Activated naive CD8-positive, alpha-beta T cell treated with anti-CD3 and anti-CD28 coated beads for 36 hours (primary cell): Measurements from ENCODE around the gene SCARF2. TPM values are rescaled to one million over a fixed set of nuclear protein-coding genes. Genes with fewer than 3 reads are reported as not detected.

Source experiments
- DNase-seq: peaks from one replicate; pipeline ENCODE4 v3.0.0; 2021
- H3K27ac Mint-ChIP-seq: one replicate; pipeline ENCODE4 v1.8.0; 2022; ENCODE audit warnings: mild to moderate bottlenecking, moderate library complexity, mixed read lengths
- H3K27me3 Mint-ChIP-seq: one replicate; pipeline ENCODE4 v1.8.0; 2022; ENCODE audit warnings: mild to moderate bottlenecking, mixed read lengths
- H3K36me3 Mint-ChIP-seq: one replicate; pipeline ENCODE4 v1.8.0; 2021; ENCODE audit warnings: mild to moderate bottlenecking, mixed read lengths
- H3K4me1 Mint-ChIP-seq: one replicate; pipeline ENCODE4 v1.8.0; 2021; ENCODE audit warnings: mixed read lengths
- H3K4me3 Mint-ChIP-seq: one replicate; pipeline ENCODE4 v1.8.0; 2022; ENCODE audit warnings: mild to moderate bottlenecking, moderate library complexity, mixed read lengths
- H3K9me3 Mint-ChIP-seq: one replicate; pipeline ENCODE4 v1.8.0; 2022; ENCODE audit warnings: mixed read lengths
- total RNA-seq, 2 experiments: library from RNA; stranded (reverse); gene quantifications; one replicate each; pipeline ENCODE4 v1.2.3, GENCODE V29; 2021

SCARF2 gene
- total RNA-seq, 2 experiments from 2014 or later: 0.14 to 0.16 TPM

- Mint-ChIP-seq H3K27me3 (peaks cover 61% of the 10 kb centered on the region), H3K4me3 (peak overlapping the region; percentile 72), H3K9me3 (no peaks in the 10 kb centered on the region), H3K27ac (no peak overlapping the region), H3K36me3 (no peaks in the 10 kb centered on the region), H3K4me1 (peaks cover 12% of the 10 kb centered on the region)
- no peak for DNase-seq
These were observed 8.9 kb downstream of the SCARF2 start for GRCh38 chr22:20428496-20429253.

DNA sequence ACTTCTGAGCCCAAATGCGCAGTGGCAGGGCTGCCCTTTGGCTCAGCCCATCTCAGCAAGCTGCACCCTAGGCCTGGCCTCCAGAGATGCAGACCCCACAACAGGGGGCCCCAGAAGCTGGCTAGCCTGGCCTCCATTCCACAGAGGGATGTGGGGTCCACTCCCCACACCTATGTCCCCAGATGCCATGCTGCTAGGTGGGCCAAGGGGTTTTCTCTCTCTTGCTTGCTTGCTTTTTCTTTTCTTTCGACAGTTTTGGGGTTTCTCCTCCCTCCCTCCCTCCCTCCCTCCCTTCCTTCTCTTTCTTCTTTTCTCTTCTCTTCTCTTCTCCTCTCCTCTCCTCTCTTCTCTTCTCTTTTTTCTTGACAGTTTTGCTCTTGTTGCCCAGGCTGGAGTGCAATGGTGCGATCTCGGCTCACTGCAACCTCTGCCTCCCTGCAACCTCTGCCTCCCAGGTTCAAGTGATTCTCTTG lies 9.6 kb downstream of the SCARF2 start:
- DNase-seq: no peak
- Mint-ChIP-seq H3K36me3 (no peaks in the 10 kb centered on the region), H3K9me3 (no peaks in the 10 kb centered on the region), H3K4me3 (no peak overlapping the region), H3K27me3 (peaks cover 61% of the 10 kb centered on the region), H3K27ac (no peak overlapping the region), H3K4me1 (peaks cover 12% of the 10 kb centered on the region)

DNA sequence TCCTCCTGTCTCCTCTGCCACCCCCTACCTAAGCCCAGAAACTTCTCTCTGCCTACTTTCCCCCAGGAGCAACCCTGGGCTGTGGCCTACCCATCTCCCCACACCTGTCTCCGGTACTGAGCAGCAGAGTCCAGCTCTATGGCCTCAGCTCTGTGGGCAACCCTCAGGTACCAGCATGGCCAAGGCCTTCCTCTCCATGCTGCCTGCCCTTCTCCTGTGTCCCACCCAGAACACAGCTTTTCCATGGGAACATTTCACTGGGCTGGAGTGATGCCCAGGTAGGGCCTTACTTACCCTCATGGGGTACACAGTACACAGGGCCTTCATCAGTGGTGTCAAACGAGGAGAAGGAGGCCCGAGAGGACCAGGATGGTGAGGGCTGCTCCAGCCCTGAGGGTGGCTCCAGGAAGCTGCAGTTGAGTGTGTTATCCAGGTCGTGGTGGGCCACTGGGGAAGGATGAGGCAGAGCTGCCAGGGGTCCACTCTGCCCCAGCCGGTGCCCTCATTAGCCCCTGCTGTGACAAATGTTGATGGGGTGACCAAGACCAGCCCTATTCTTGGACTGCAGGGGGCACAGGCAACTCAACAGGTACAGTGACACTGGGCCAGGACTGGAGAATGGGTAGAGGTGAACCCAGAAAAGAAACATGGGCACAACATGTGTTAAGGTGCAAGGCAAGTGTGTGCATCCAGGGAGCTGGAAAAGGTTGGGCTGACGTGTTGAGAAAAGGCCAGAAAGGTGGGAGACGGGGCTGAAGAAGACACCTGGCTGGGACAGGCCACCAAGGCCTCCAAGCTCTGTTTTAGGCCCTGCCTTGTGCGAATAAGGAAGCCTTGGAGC lies 10.3 kb downstream of the SCARF2 start:
- Mint-ChIP-seq H3K27ac (no peak overlapping the region), H3K36me3 (no peaks in the 10 kb centered on the region), H3K4me1 (peaks cover 13% of the 10 kb centered on the region), H3K27me3 (peaks cover 55% of the 10 kb centered on the region), H3K4me3 (no peak overlapping the region), H3K9me3 (no peaks in the 10 kb centered on the region)
- DNase-seq: no peak

DNA sequence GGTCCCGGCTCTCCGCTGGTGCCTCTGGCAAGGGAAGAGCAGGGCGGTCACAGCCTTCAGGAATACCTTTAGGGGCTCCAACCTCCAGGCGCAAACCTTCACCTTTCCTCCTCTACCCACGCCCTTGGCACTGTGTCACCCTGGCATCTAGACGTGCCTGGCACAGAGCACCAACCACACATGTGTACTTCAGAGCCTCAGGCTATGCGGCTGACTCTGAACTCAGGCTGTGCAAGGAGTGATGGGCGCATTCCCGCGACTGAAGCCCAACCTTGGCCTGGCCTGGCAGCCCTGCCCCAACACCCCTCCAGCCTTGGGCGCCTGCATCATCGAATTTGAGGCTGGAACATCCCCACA lies 11.4 kb downstream of the SCARF2 start:
- peaks cover 45% of the 10 kb centered on the region for H3K27me3 Mint-ChIP-seq
- no peaks in the 10 kb centered on the region for H3K36me3 Mint-ChIP-seq
- H3K4me3 Mint-ChIP-seq: no peak overlapping the region
- H3K4me1 Mint-ChIP-seq: peaks cover 12% of the 10 kb centered on the region
- no peaks in the 10 kb centered on the region for H3K9me3 Mint-ChIP-seq
- DNase-seq: no peak
- H3K27ac Mint-ChIP-seq: no peak overlapping the region

DNA sequence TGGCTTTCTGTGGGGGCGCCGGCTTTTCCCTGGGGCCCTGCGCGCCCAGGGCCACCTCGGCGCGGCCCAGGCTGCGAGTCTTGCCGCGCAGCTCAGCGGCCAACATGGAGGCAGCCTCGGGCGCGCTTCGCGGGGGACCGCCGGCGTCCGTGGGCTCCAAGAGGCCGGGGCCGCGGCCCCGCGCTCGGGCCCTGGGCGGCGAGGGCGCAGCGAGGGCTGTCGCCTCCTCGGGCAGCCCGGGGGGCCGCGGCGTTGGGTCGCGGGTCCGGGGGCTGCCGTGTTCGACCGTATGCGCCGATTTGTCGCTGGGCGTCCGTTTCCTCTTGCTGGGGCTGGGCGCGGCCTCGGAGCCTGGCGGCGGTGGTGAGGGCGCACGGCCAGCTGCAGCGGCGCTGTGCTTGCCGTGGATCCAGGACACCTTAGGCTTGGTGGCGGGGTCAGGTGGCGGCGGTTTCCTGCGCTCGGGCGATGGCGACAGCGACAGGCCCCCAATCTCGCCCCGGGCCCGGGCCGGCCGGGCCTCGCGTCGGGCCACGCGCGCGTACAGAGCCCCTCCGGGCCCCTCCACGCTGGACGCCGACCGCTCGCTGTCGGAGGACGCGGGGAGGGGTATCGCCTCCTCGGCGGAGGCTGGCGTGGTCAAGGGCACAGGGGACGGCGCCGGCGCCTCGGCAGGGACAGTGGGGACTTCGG lies 11.9 kb downstream of the SCARF2 start:
- Mint-ChIP-seq H3K9me3 (no peaks in the 10 kb centered on the region), H3K27me3 (peaks cover 42% of the 10 kb centered on the region), H3K4me1 (peaks cover 10% of the 10 kb centered on the region), H3K27ac (no peak overlapping the region), H3K36me3 (no peaks in the 10 kb centered on the region), H3K4me3 (no peak overlapping the region)
- no peak for DNase-seq

DNA sequence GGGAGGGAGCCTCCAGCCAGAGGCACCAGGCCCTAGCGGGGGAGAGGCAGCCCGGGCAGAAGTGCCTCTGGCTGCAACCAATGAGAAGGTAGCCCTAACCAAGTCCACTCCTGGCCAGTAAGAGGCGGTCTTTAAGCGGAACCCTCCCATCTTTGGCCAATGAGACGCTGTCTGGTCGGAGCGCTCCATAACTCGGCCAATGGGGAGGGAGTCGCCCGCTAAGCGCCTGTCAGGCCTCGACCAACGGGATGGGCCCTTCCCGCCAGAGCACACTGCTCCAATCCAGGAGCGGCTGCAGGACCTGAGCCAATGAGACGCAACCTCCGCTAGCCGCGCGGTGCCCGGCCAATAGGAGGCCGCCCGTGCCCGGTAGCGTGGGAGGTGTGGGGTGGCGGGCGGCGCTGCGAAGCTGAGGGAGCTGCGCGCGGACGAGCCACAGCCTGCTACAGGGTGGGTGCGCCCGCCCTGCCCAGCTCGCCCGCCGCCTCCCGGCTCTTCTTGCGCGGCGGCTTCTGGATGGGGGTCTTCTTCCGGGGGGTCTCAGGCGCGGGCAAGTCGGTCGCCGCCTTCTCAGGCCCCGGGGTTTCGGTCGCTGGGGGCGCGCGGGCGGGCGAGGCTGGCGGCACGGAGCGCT lies 12.6 kb downstream of the SCARF2 start:
- Mint-ChIP-seq H3K27me3 (peaks cover 36% of the 10 kb centered on the region), H3K36me3 (no peaks in the 10 kb centered on the region), H3K9me3 (no peaks in the 10 kb centered on the region), H3K27ac (no peak overlapping the region), H3K4me1 (peaks cover 8% of the 10 kb centered on the region), H3K4me3 (no peak overlapping the region)
- peak; percentile 30 for DNase-seq

GRCh38 chr22:20424568-20424931 lies 13.1 kb downstream of the SCARF2 start:
- H3K4me1 Mint-ChIP-seq: peaks cover 8% of the 10 kb centered on the region
- H3K27ac Mint-ChIP-seq: no peak overlapping the region
- H3K27me3 Mint-ChIP-seq: peaks cover 33% of the 10 kb centered on the region
- no peaks in the 10 kb centered on the region for H3K9me3 Mint-ChIP-seq
- DNase-seq: no peak
- no peaks in the 10 kb centered on the region for H3K36me3 Mint-ChIP-seq
- H3K4me3 Mint-ChIP-seq: no peak overlapping the region

GRCh38 chr22:20423906-20424551 lies 13.6 kb downstream of the SCARF2 start:
- Mint-ChIP-seq H3K27ac (no peak overlapping the region), H3K36me3 (no peaks in the 10 kb centered on the region), H3K4me1 (peaks cover 7% of the 10 kb centered on the region), H3K4me3 (no peak overlapping the region), H3K9me3 (no peaks in the 10 kb centered on the region), H3K27me3 (peaks cover 32% of the 10 kb centered on the region)
- DNase-seq: no peak

GRCh38 chr22:20423008-20423905 lies 14.4 kb downstream of the SCARF2 start:
- no peaks in the 10 kb centered on the region for H3K9me3 Mint-ChIP-seq
- H3K4me3 Mint-ChIP-seq: no peak overlapping the region
- H3K27me3 Mint-ChIP-seq: peaks cover 25% of the 10 kb centered on the region
- H3K27ac Mint-ChIP-seq: no peak overlapping the region
- H3K36me3 Mint-ChIP-seq: no peaks in the 10 kb centered on the region
- H3K4me1 Mint-ChIP-seq: peaks cover 4% of the 10 kb centered on the region
- DNase-seq: no peak

GRCh38 chr22:20422271-20423007 lies 15.2 kb downstream of the SCARF2 start:
- no peak for DNase-seq
- H3K36me3 Mint-ChIP-seq: no peaks in the 10 kb centered on the region
- no peak overlapping the region for H3K4me3 Mint-ChIP-seq
- peak overlapping the region; percentile 26 for H3K27ac Mint-ChIP-seq
- H3K9me3 Mint-ChIP-seq: no peaks in the 10 kb centered on the region
- H3K27me3 Mint-ChIP-seq: peaks cover 20% of the 10 kb centered on the region
- H3K4me1 Mint-ChIP-seq: peaks cover 4% of the 10 kb centered on the region

DNA sequence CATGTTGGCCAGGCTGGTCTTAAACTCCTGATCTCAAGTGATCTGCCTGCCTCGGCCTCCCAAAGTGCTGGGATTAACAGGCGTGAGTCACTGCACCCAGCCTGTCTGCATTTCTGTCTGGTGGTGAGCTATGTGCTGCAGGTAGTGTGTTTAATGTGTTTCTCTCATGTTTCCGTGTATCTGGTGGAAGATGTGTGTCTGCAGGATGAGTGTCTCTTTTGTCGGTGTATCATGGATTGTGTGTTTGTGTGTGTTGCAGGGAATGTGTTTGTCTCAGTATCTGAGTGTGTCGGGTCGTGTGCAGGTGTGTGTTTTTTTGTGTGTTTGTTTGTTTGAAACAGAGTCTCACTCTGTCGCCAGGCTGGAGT lies 16.1 kb downstream of the SCARF2 start:
- no peaks in the 10 kb centered on the region for H3K36me3 Mint-ChIP-seq
- peaks cover 2% of the 10 kb centered on the region for H3K4me1 Mint-ChIP-seq
- DNase-seq: no peak
- H3K4me3 Mint-ChIP-seq: no peak overlapping the region
- H3K27ac Mint-ChIP-seq: no peak overlapping the region
- peaks cover 10% of the 10 kb centered on the region for H3K27me3 Mint-ChIP-seq
- no peaks in the 10 kb centered on the region for H3K9me3 Mint-ChIP-seq

DNA sequence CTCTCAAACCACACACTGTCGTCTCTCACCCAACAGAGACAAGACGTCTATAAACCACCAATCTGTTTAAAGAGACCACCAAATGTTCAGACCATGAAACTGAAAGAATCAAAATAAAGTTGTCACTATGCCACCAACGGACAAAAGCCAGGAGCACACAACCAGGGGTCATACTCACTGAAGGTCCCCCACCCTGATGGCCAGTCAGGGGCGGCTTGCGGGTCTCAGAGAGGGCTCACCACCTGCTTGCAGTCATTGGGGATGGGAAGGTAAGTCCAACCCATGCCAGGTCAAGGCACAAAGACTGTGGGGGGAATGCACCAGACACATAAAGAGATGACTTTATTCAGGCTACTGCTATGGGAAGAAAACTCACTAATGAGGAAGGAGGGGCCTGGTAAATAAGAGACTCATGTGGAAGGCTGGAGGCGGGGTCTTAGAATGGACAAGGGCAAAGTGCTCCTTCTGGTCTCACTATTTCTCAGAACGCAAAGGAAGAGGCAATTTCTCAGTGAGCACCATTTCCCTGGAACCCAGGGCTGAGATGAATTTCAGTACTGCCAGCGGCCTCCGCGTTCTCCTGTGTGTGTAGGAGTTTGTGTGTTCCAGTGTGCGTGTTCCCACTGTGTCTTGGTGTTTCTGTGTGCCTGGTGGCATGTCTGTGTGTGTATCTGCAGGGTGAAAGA lies 17.3 kb downstream of the SCARF2 start:
- peaks cover 2% of the 10 kb centered on the region for H3K4me1 Mint-ChIP-seq
- no peaks in the 10 kb centered on the region for H3K9me3 Mint-ChIP-seq
- DNase-seq: no peak
- H3K27ac Mint-ChIP-seq: no peak overlapping the region
- no peak overlapping the region for H3K4me3 Mint-ChIP-seq
- H3K36me3 Mint-ChIP-seq: no peaks in the 10 kb centered on the region
- H3K27me3 Mint-ChIP-seq: peaks cover 7% of the 10 kb centered on the region

DNA sequence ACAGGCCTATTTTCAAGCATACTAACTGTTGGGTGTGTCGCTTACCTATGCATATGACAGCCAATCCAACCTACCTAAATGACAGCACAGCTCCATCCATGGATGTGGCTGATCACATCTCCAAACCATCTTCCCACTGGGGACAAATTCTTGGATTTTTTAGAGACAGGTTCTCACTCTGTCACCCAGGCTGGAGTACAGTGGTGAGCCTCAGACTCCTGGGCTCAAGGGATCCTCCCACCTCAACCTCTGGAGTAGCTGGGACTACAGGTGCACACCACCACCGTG lies 18.0 kb downstream of the SCARF2 start:
- no peaks in the 10 kb centered on the region for H3K36me3 Mint-ChIP-seq
- no peak overlapping the region for H3K4me3 Mint-ChIP-seq
- no peak for DNase-seq
- no peaks in the 10 kb centered on the region for H3K9me3 Mint-ChIP-seq
- no peak overlapping the region for H3K27ac Mint-ChIP-seq
- peaks cover 2% of the 10 kb centered on the region for H3K4me1 Mint-ChIP-seq
- H3K27me3 Mint-ChIP-seq: peaks cover 7% of the 10 kb centered on the region
